GM21786 (cell line): ENCODE results near the gene NTRK1.
"Not testable (repeated sequence)": the region's sequence is repeated elsewhere in the genome, so short reads cannot be mapped to it uniquely, and the experiment has no call there.

ENCODE experiments used
- ATAC-seq: cut with Tn5 transposase; IDR thresholded peaks from one replicate; pipeline ENCODE4 v1.9.1; 2021; ENCODE audit not compliant: unreplicated experiment

The NTRK1 gene

DNA sequence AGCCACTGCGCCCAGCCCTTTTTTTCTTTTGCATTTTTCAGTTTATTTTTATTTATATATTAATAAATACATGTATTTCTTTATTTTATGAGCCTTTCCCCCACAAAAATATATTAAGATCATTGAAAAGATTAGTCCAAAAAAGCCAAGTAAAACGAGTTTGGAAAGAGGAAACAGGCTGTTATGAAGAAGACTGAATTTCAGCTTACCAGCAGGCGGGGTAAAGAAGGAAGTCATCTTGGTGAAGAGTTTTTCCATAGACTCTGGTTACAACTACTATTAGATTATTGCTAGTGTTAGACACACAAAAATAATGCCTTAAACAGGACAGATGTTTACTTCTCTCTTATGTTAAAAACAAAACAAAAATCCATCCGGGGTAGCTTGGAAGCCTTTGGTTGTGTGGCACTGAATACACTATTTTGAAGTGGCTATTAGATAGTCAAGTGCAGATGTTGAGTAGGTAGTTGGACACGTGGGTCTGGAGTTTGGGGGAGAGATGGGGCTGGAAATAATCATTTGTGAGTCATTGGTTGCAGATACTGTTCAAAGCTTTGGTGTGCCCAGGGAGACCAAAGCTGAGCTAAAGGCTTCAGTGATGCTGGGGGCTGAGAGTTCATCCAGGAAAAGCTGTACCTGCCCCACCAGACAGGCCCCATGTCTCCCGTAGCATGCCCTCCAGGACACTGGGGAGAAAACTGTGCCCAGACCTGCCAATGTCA, 51.1 kb downstream of the NTRK1 start:
- ATAC-seq, result no peak

- no peak for ATAC-seq
These were observed 51.6 kb downstream of the NTRK1 start for GRCh38 chr1:156912310-156912709.

- ATAC-seq, result no peak
These were observed 52.5 kb downstream of the NTRK1 start for GRCh38 chr1:156912861-156913808.

GRCh38 chr1:156913809-156914387, 53.2 kb downstream of the NTRK1 start:
- no peak for ATAC-seq

DNA sequence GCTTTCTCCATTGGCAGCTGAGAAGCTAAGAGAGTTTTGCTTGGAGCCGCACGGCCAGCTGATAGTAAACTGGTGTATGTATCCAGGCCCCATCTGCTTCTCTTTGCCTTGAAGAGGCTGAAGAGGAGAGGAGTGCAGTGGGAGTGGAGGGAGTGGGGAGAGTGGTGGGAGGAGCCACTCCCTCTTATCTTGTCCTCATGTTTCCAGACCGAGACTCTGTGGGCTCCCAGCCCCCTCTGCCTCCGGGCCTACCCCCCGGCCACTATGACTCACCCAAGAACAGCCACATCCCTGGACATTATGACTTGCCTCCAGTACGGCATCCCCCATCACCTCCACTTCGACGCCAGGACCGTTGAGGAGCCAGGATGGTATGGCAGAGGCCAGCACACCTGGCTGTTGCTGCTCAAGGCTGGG, 53.8 kb downstream of the NTRK1 start:
- no peak for ATAC-seq

GRCh38 chr1:156920233-156921052, 59.8 kb downstream of the NTRK1 start, which contains the start of gene LRRC71:
TSS of gene LRRC71 (plus strand) at chr1:156920632. CDS start at chr1:156920804, 172 bp downstream.
- no peak for ATAC-seq

DNA sequence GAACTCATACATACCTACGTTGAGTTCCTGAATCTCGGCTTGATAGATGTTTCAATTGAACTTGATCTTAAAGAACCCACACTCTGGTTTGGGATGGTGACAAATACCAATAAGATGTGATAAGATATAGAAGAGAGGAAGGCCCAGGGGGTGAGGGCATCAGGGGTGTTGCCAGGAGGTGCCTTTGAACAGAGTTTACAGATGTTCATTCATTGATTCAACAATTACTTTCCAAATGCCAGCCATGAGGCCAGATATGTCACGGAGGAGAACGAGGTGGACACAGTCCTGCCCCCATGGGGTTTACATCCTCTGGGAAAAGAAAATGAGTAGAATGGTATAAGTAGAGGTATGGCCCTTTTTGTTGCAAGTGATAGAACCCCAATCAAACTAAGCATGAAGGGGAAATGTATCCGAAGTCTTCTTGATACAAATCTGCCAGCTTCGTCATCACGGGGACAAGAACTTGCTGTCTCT, 60.4 kb downstream of the NTRK1 start:
- ATAC-seq, result no peak

DNA sequence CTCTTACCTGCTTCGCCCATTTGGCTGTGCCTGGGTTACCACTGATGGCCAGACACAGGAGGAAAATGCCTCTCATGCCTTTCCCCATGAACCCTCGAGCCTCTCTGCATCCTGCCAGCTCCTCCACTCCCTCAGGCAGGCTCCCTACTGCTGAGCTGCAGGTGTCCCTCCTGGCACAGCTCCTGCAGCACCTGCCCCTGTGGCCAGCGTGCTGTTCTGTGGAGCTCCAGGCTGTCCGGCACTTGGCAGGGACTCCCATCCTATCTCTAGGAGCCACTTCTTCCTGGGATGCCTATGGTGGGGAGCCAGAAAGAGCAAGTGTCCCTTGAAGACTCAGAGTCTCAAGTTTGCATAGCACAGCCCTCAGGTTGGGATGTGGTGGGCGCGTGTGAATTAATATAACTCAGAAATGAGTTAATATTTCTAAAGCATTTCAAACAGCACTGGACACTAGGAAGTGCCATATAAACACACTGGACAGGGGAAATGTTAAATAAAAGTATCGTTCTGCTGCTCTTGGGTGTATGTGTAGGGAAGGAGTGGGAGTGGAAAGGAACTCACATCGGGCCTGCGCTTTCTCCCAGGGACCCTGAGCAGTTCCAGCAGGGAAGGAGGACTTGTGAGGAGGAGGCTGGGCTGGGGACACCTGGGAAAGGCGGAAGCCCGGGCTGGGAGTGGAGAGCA, 62.5 kb downstream of the NTRK1 start:
- no peak for ATAC-seq

GRCh38 chr1:156923670-156924477, 63.2 kb downstream of the NTRK1 start:
- no peak for ATAC-seq

DNA sequence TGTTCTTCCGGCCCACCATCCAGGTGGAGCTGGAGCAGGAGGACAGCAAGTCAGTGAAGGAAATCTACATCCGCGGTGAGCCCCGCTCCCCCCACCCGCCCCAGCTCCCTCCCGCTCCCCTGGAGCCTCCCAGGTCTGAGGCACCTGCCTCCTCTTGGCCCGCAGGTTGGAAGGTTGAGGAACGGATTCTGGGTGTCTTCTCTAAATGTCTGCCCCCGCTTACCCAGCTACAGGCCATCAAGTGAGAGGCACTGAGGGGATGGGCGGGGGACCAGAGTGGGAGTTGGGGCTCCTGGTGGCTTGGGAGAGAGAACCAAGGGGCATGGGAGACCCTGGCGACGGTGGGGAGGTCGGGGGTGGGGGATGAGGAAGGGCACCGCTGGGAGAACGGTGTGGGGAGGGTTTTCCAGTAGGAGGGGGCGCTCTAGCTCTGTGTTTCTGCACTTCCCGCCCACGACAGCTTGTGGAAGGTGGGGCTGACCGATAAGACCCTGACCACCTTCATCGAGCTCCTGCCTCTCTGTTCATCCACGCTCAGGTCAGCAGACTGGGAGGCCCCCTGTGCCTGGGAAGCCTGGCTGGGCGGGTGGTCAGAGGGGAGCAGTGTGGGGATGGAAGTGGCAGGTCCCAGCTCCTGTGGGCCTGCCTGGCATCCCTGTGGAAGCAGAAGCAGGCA, 64.0 kb downstream of the NTRK1 start:
- no peak for ATAC-seq

DNA sequence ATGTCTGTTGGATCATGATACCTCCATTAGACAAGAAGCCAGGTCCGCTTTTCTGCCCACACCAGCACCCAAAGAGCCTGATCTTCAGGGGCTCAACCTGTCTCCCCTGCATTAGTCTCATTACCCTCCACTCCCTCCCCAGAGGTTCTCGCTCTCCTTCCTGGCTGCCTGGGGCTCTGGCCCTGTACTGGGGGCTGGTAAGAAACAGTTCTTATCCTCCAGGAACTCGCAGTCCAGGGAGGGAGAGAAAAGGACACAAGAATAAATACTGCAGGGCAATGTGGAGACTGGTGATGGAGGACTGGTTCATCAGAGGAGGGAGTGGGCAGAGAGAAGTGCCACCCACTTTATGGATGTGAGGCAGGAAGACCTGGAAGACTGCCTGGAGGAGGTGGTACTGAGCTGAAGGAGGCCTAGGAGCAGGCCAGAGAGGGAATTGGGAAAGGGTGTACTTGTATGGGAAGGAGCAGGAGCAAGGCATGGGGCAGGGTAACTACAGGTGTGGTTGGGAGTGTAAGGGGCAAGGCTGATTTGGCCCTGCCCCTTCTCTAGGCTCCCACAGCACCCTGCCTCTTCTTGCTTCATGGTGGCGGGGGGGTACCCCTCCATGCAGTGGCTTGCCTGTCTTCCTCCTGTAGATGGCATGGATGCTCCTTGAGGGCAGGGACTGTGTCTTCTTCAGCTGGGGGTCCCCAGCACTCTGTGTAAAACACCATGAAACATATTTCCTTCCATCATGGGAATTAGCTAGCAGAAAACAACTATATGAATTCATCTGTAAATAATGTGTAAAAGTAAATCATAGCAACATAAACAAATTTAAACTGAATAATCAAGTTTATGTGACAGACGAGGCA, 64.7 kb downstream of the NTRK1 start:
- ATAC-seq, result no peak

- ATAC-seq, result no peak
These were observed 65.5 kb downstream of the NTRK1 start for GRCh38 chr1:156926175-156926574.

DNA sequence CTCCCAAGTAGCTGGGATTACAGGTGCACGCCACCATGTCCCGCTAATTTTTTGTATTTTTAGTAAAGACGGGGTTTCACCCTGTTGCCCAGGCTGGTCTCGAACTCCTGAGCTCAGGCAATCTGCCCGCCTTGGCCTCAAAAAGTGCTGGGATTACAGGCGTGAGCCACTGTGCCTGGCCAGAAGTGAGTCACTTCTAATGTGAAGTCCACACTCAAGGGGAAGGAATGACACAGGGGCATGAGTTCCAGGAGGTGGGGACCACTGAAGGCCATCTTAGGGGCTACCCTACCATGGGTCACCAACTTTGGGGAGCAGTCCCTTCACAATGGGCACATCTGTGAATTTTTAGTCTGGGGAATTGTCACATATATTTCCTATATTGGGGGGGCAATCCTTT, 66.0 kb downstream of the NTRK1 start:
- ATAC-seq, result not testable (repeated sequence)

- ATAC-seq, result no peak
These were observed 66.8 kb downstream of the NTRK1 start for GRCh38 chr1:156927215-156928042.

DNA sequence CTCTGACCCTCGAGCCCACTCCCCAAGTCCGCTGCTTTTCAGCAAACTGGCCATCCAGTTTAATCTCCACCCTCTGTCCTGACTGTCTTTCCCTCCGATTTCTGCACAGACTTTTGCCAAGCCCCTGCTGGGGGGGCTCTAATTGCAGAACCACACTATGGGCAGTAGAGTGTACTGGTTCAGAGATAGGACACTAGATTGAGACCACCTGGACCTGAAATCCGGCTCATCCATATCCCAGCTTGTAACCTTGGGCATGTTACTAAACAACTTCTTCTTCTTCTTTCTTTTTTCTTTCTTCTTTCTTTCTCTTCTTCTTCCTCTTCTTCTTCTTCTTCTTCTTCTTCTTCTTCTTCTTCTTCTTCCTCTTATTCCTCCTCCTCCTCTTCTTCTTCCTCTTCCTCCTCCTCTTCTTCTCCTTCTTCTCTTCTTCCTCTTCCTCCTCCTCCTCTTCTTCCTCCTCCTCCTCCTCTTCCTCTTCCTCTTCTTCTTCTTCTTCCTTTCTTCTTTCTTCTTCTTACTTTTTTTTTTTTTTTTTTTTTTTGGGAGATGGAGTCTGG, 67.5 kb downstream of the NTRK1 start:
- no peak for ATAC-seq

- no peak for ATAC-seq
These were observed 69.1 kb downstream of the NTRK1 start for GRCh38 chr1:156929596-156930238.
